ENCODE data around the gene CFAP20.

CFAP20 gene

GRCh38 chr16:58109330-58109729 lies 19.9 kb downstream of the CFAP20 start:
- H3K4me2 ChIP-seq (ENCODE audit: low read length): no peak overlapping the region
- H2AFZ ChIP-seq (ENCODE audit: low read length): no peak overlapping the region
- no peaks in the 10 kb centered on the region for H4K20me1 ChIP-seq (ENCODE audit: insufficient read depth, low read length)
- H3K9ac ChIP-seq (ENCODE audit: low read length): no peak overlapping the region
- no peaks in the 10 kb centered on the region for H3F3A ChIP-seq (ENCODE audit: insufficient read depth, low read length)
- H3K27me3 ChIP-seq (ENCODE audit: insufficient read depth, low read length): no peaks in the 10 kb centered on the region
- H3K79me2 ChIP-seq (ENCODE audit: insufficient read depth, low read length): no peaks in the 10 kb centered on the region
- no peaks in the 10 kb centered on the region for H3K9me3 ChIP-seq (ENCODE audit: low read length)
- TF ChIP-seq EZH2 (IDR thresholded peaks at IDR 0.05; ENCODE audit: borderline replicate concordance, low read length) (no peak), CTCF (IDR thresholded peaks at IDR 0.05; ENCODE audit: low read length) (no peak)
- H3K27ac ChIP-seq (ENCODE audit: low read depth, low read length, poor library complexity, severe bottlenecking): no peak overlapping the region
- H3K4me1 ChIP-seq (ENCODE audit: insufficient read depth, low read length, severe bottlenecking): no peaks in the 10 kb centered on the region
- no peaks in the 10 kb centered on the region for H3K9me2 ChIP-seq (ENCODE audit: low read depth, low read length)
- peaks cover 18% of the 10 kb centered on the region for H3K36me3 ChIP-seq (ENCODE audit: insufficient read depth, low read length)
- H3K4me3 ChIP-seq (ENCODE audit: low read depth, low read length, poor library complexity, severe bottlenecking): no peak overlapping the region

GRCh38 chr16:58107709-58108108 lies 21.5 kb downstream of the CFAP20 start:
- Histone ChIP-seq H3K27ac (ENCODE audit: low read depth, low read length, poor library complexity, severe bottlenecking) (no peak overlapping the region), H3K9me2 (ENCODE audit: low read depth, low read length) (no peaks in the 10 kb centered on the region), H3K4me2 (ENCODE audit: low read length) (no peak overlapping the region), H3K4me3 (ENCODE audit: low read depth, low read length, poor library complexity, severe bottlenecking) (no peak overlapping the region), H3K9ac (ENCODE audit: low read length) (no peak overlapping the region), H3K79me2 (ENCODE audit: insufficient read depth, low read length) (no peaks in the 10 kb centered on the region), H3K9me3 (ENCODE audit: low read length) (no peaks in the 10 kb centered on the region), H3F3A (ENCODE audit: insufficient read depth, low read length) (no peaks in the 10 kb centered on the region), H3K4me1 (ENCODE audit: insufficient read depth, low read length, severe bottlenecking) (no peaks in the 10 kb centered on the region), H2AFZ (ENCODE audit: low read length) (no peak overlapping the region), H3K36me3 (ENCODE audit: insufficient read depth, low read length) (peaks cover 2% of the 10 kb centered on the region), H4K20me1 (ENCODE audit: insufficient read depth, low read length) (no peaks in the 10 kb centered on the region), H3K27me3 (ENCODE audit: insufficient read depth, low read length) (no peaks in the 10 kb centered on the region)
- no peak for TF ChIP-seq CTCF (IDR thresholded peaks at IDR 0.05; ENCODE audit: low read length)
- no peak for TF ChIP-seq EZH2 (IDR thresholded peaks at IDR 0.05; ENCODE audit: borderline replicate concordance, low read length)

- H3K27me3 ChIP-seq (ENCODE audit: insufficient read depth, low read length): no peaks in the 10 kb centered on the region
- no peak overlapping the region for H3K9ac ChIP-seq (ENCODE audit: low read length)
- no peak overlapping the region for H3K27ac ChIP-seq (ENCODE audit: low read depth, low read length, poor library complexity, severe bottlenecking)
- H3K36me3 ChIP-seq (ENCODE audit: insufficient read depth, low read length): no peaks in the 10 kb centered on the region; the same call in 1 of the 2 replicates
- no peaks in the 10 kb centered on the region for H3K9me2 ChIP-seq (ENCODE audit: low read depth, low read length)
- no peak overlapping the region for H3K4me2 ChIP-seq (ENCODE audit: low read length)
- no peaks in the 10 kb centered on the region for H3F3A ChIP-seq (ENCODE audit: insufficient read depth, low read length)
- TF ChIP-seq EZH2 (IDR thresholded peaks at IDR 0.05; ENCODE audit: borderline replicate concordance, low read length): no peak
- TF ChIP-seq CTCF (IDR thresholded peaks at IDR 0.05; ENCODE audit: low read length): no peak
- H4K20me1 ChIP-seq (ENCODE audit: insufficient read depth, low read length): no peaks in the 10 kb centered on the region
- no peak overlapping the region for H2AFZ ChIP-seq (ENCODE audit: low read length)
- H3K4me1 ChIP-seq (ENCODE audit: insufficient read depth, low read length, severe bottlenecking): no peaks in the 10 kb centered on the region
- H3K4me3 ChIP-seq (ENCODE audit: low read depth, low read length, poor library complexity, severe bottlenecking): no peak overlapping the region
- no peaks in the 10 kb centered on the region for H3K79me2 ChIP-seq (ENCODE audit: insufficient read depth, low read length)
- no peaks in the 10 kb centered on the region for H3K9me3 ChIP-seq (ENCODE audit: low read length)
These were observed 22.0 kb downstream of the CFAP20 start for GRCh38 chr16:58107228-58107627.
